Thoracic aorta (tissue), 2 donors: ENCODE data around the gene ADGB. TPM values are rescaled to one million over a fixed set of nuclear protein-coding genes. Genes with fewer than 3 reads are reported as not detected.

Source experiments
- ATAC-seq: fragments of 150-250 bp; one replicate; pipeline ENCODE4 v1.8.0; 2017; ENCODE audit warnings: low read depth; ENCODE audit not compliant: insufficient number of reproducible peaks, low FRiP score
- DNase-seq: peaks from one replicate; pipeline ENCODE4 v3.0.0-alpha.2; 2020; ENCODE audit warnings: low spot score
- H3K27ac ChIP-seq, 2 donors: fragments of 200-600 bp; sonication (generic); 1 replicate in 1 of 2; 2 replicates in 1 of 2; pipeline ENCODE4 v1.5.1; 2016; ENCODE audit warnings: mild to moderate bottlenecking in 2 of 2, moderate library complexity in 2 of 2
- H3K27me3 ChIP-seq: fragments of 200-600 bp; sonication (generic); replicated peaks from 2 replicates; pipeline ENCODE4 v1.6.0; 2016; ENCODE audit warnings: mild to moderate bottlenecking; ENCODE audit not compliant: insufficient read depth
- H3K36me3 ChIP-seq: fragments of 200-600 bp; sonication (generic); one replicate; pipeline ENCODE4 v1.5.1; 2016
- H3K4me1 ChIP-seq, 2 donors: fragments of 200-600 bp; sonication (generic); 1 replicate in 1 of 2; 2 replicates in 1 of 2; pipeline versions ENCODE4 v1.5.1 to v1.6.0; 2016; ENCODE audit warnings: low read depth in 2 of 2, mild to moderate bottlenecking in 1 of 2; ENCODE audit not compliant: control insufficient read depth in 1 of 2
- H3K4me3 ChIP-seq: fragments of 200-600 bp; sonication (generic); 2 replicates; pipeline ENCODE4 v1.5.1; 2016; ENCODE audit warnings: mild to moderate bottlenecking
- H3K9me3 ChIP-seq: fragments of 200-600 bp; sonication (generic); 2 replicates; pipeline ENCODE4 v1.5.1; 2016
- total RNA-seq, 2 donors: library from RNA; depleted of rRNA; stranded (reverse); fragments of >200 nt; gene quantifications; one replicate each; pipeline versions ENCODE4 v1.1.0 to v1.2.3, GENCODE V29; 2016
- TF ChIP-seq, protein P1 (sequence below): fragments of 200-600 bp; sonication (generic); IDR thresholded peaks from one replicate; pipeline ENCODE4 v1.5.1; 2019; ENCODE audit warnings: antibody characterized with exemption

The ADGB gene
- total RNA-seq, 2 donors from 2014 or later: not detected

DNA sequence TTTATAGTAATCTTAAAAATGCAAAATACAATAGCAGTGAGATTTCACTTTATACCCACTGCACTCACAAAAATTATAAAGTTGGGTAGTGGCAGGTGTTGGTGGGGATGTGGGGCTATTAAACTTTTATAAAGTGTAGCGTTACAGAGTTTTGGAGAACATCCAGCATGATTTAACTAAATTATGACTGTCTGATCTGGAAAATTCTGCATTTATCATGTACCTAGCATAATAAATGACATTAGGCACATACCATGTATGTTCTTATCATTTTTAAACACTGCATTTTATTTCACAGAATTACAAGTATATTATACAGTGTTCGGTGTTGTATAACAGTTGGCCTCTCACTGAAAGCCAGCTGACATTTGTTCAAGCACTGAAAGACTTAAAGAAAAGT lies 169.9 kb downstream of the ADGB start:
- H3K36me3 ChIP-seq: no peaks in the 10 kb centered on the region
- no peaks in the 10 kb centered on the region for H3K9me3 ChIP-seq
- no peaks in the 10 kb centered on the region for H3K4me1 ChIP-seq
- H3K4me3 ChIP-seq: no peak overlapping the region
- H3K27ac ChIP-seq: no peak overlapping the region
- TF ChIP-seq, protein P1, sequence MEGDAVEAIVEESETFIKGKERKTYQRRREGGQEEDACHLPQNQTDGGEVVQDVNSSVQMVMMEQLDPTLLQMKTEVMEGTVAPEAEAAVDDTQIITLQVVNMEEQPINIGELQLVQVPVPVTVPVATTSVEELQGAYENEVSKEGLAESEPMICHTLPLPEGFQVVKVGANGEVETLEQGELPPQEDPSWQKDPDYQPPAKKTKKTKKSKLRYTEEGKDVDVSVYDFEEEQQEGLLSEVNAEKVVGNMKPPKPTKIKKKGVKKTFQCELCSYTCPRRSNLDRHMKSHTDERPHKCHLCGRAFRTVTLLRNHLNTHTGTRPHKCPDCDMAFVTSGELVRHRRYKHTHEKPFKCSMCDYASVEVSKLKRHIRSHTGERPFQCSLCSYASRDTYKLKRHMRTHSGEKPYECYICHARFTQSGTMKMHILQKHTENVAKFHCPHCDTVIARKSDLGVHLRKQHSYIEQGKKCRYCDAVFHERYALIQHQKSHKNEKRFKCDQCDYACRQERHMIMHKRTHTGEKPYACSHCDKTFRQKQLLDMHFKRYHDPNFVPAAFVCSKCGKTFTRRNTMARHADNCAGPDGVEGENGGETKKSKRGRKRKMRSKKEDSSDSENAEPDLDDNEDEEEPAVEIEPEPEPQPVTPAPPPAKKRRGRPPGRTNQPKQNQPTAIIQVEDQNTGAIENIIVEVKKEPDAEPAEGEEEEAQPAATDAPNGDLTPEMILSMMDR: no peak
- ATAC-seq (no peak), DNase-seq (no peak)
- no peaks in the 10 kb centered on the region for H3K27me3 ChIP-seq

- no peaks in the 10 kb centered on the region for H3K36me3 ChIP-seq
- no peaks in the 10 kb centered on the region for H3K9me3 ChIP-seq
- ATAC-seq (no peak), DNase-seq (no peak)
- H3K27ac ChIP-seq: no peak overlapping the region
- H3K4me1 ChIP-seq: no peaks in the 10 kb centered on the region
- H3K27me3 ChIP-seq: no peaks in the 10 kb centered on the region
- H3K4me3 ChIP-seq: peak overlapping the region; percentile 18
- TF ChIP-seq, protein P1: no peak
Observed at GRCh38 chr6:146770275-146770964, 171.6 kb downstream of the ADGB start.

DNA sequence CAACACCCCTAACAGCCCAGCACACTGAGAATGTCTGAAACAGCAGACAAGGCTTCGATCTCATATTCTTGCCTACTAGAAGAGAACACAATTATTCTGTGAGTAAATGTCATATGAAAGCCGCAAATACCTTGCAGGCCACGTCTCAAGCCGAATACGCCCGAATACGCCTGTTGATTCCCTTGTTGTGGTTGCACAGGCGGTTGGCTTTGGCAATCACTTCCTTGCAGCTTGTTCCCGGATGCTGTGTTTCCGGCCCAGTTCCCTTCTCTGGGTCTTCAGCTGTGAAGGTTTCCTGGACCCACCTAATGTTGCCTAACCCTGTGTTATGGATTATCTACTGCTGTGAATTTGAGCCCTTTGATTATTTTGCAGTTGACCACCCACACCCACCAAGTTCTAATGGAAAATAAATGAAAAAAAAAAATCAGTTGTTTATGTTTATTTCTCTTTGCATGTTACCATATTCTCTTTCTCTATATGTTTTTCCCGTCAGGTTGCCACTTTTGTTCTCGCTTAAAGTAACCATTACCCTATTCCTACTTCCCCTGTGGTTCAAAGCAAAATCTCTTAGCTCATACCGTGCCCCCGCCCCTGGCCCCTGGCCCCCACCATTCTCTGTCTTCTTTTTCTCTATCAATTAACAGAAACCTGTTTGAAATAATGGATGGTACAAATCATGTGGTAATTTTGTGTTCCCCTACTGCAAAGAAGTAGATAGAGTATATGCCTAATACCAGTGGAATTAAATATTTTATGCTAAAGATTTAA lies 172.4 kb downstream of the ADGB start:
- Histone ChIP-seq H3K9me3 (no peaks in the 10 kb centered on the region), H3K4me3 (peak overlapping the region; percentile 18), H3K4me1 (no peaks in the 10 kb centered on the region), H3K27me3 (no peaks in the 10 kb centered on the region), H3K27ac (no peak overlapping the region), H3K36me3 (no peaks in the 10 kb centered on the region)
- DNase-seq: no peak
- ATAC-seq: no peak
- TF ChIP-seq, protein P1: no peak

DNA sequence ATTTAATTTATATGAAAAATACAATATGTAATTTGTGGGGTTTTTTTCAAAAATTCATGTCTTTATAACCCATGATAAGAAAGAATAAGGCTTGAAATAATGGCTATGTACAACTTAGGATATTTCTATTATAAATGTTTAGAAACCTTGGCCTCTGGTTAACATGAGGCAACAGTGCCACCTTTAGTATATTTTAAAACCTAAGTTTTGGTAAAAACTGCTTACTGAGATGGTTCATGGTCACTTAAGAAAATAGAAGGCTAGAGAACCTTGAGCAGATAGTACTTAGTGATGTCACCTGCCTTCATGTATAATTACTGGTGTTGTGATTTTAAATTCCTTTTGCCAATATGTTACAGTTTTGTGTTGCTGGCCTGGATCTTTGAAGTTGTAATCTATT lies 176.4 kb downstream of the ADGB start:
- H3K27ac ChIP-seq: no peak overlapping the region
- H3K27me3 ChIP-seq: no peaks in the 10 kb centered on the region
- H3K4me3 ChIP-seq: no peak overlapping the region
- DNase-seq (no peak), ATAC-seq (no peak)
- TF ChIP-seq, protein P1: no peak
- no peaks in the 10 kb centered on the region for H3K36me3 ChIP-seq
- H3K4me1 ChIP-seq: no peaks in the 10 kb centered on the region
- H3K9me3 ChIP-seq: no peaks in the 10 kb centered on the region

GRCh38 chr6:146781836-146782235 lies 183.1 kb downstream of the ADGB start:
- DNase-seq: no peak
- Histone ChIP-seq H3K9me3 (no peaks in the 10 kb centered on the region), H3K4me1 (no peaks in the 10 kb centered on the region), H3K36me3 (no peaks in the 10 kb centered on the region), H3K4me3 (no peak overlapping the region), H3K27ac (no peak overlapping the region), H3K27me3 (no peaks in the 10 kb centered on the region)
- TF ChIP-seq, protein P1: no peak
- ATAC-seq: no peak
